ENCODE data around the gene CRYZL1. TPM values are rescaled to one million over a fixed set of nuclear protein-coding genes. Genes with fewer than 3 reads are reported as not detected.
"Not testable (repeated sequence)": the region's sequence is repeated elsewhere in the genome, so short reads cannot be mapped to it uniquely, and the experiment has no call there.

CRYZL1 gene
- polyA plus RNA-seq, 3 donors from 2014 or later = 28.8 to 50.2 (median 29.6) TPM

- peaks cover 3 to 16% (median 5%) of the 10 kb centered on the region in 3 donors for H3K27me3 Mint-ChIP-seq (ENCODE audit: low read depth in 3 of 3)
- H3K9me3 Mint-ChIP-seq = no peaks in the 10 kb centered on the region
- H3K36me3 Mint-ChIP-seq = peaks cover 0 to 4% (median 3%) of the 10 kb centered on the region in 3 donors
- peaks cover 17 to 45% of the 10 kb centered on the region in 2 donors for H3K4me1 Mint-ChIP-seq
- H3K27ac Mint-ChIP-seq = peak overlapping the region; percentile 77 to 98 (median 97)
- peak overlapping the region; percentile 93 to 99 (median 98) for H3K4me3 Mint-ChIP-seq
- DNase-seq = no peak
Observed at GRCh38 chr21:33640697-33641351, 717 bp downstream of the CRYZL1 start.

- no peak overlapping the region for H3K27ac Mint-ChIP-seq
Observed at GRCh38 chr21:33634254-33634653, 7.3 kb downstream of the CRYZL1 start.

GRCh38 chr21:33626151-33626550 is 15.4 kb downstream of the CRYZL1 start:
- not testable (repeated sequence) for H3K27ac Mint-ChIP-seq; H3K4me1 Mint-ChIP-seq; H3K9me3 Mint-ChIP-seq; H3K4me3 Mint-ChIP-seq; DNase-seq; H3K27me3 Mint-ChIP-seq (ENCODE audit: low read depth in 3 of 3)
- H3K36me3 Mint-ChIP-seq = peaks cover 13 to 33% (median 16%) of the 10 kb centered on the region in 3 donors

More at GRCh38 chr21:33634254-33634653, 7.3 kb downstream of the CRYZL1 start:
- Mint-ChIP-seq H3K27me3 (ENCODE audit: low read depth in 3 of 3) (no peaks in the 10 kb centered on the region), H3K4me1 (peaks cover 3 to 24% of the 10 kb centered on the region in 2 donors), H3K9me3 (no peaks in the 10 kb centered on the region), H3K4me3 (no peak overlapping the region), H3K36me3 (peaks cover 9 to 22% (median 16%) of the 10 kb centered on the region in 3 donors)
- no peak for DNase-seq

GRCh38 chr21:33622253-33622652 is 19.3 kb downstream of the CRYZL1 start:
- Mint-ChIP-seq H3K4me3 (no peak overlapping the region), H3K9me3 (no peaks in the 10 kb centered on the region), H3K4me1 (no peaks in the 10 kb centered on the region), H3K36me3 (peaks cover 11 to 35% (median 13%) of the 10 kb centered on the region in 3 donors), H3K27me3 (ENCODE audit: low read depth in 3 of 3) (no peaks in the 10 kb centered on the region), H3K27ac (no peak overlapping the region)
- no peak for DNase-seq

GRCh38 chr21:33619726-33620125 is 21.8 kb downstream of the CRYZL1 start:
- Mint-ChIP-seq H3K27me3 (ENCODE audit: low read depth in 3 of 3) (no peaks in the 10 kb centered on the region), H3K9me3 (no peaks in the 10 kb centered on the region), H3K4me1 (no peaks in the 10 kb centered on the region), H3K27ac (peak overlapping the region in 1 of 6 donors; percentile 1), H3K36me3 (peaks cover 8 to 36% (median 14%) of the 10 kb centered on the region in 3 donors), H3K4me3 (no peak overlapping the region)
- no peak for DNase-seq

GRCh38 chr21:33618407-33618806 is 23.1 kb downstream of the CRYZL1 start:
- Mint-ChIP-seq H3K4me1 (no peaks in the 10 kb centered on the region), H3K9me3 (no peaks in the 10 kb centered on the region), H3K4me3 (no peak overlapping the region), H3K27ac (no peak overlapping the region), H3K36me3 (peaks cover 9 to 36% (median 14%) of the 10 kb centered on the region in 3 donors), H3K27me3 (ENCODE audit: low read depth in 3 of 3) (no peaks in the 10 kb centered on the region)
- no peak for DNase-seq

- not testable (repeated sequence) for H3K9me3 Mint-ChIP-seq; H3K27ac Mint-ChIP-seq; H3K4me1 Mint-ChIP-seq; H3K27me3 Mint-ChIP-seq (ENCODE audit: low read depth in 3 of 3); DNase-seq; H3K4me3 Mint-ChIP-seq
- peaks cover 14 to 38% (median 16%) of the 10 kb centered on the region in 3 donors for H3K36me3 Mint-ChIP-seq
Observed at GRCh38 chr21:33617565-33617964, 24.0 kb downstream of the CRYZL1 start.

GRCh38 chr21:33611006-33611744 is 30.4 kb downstream of the CRYZL1 start:
- no peaks in the 10 kb centered on the region for H3K9me3 Mint-ChIP-seq
- no peak overlapping the region for H3K27ac Mint-ChIP-seq
- H3K4me3 Mint-ChIP-seq = no peak overlapping the region
- H3K4me1 Mint-ChIP-seq = no peaks in the 10 kb centered on the region
- no peak for DNase-seq
- H3K36me3 Mint-ChIP-seq = peaks cover 0 to 18% (median 10%) of the 10 kb centered on the region in 3 donors
- H3K27me3 Mint-ChIP-seq (ENCODE audit: low read depth in 3 of 3) = peaks cover 0 to 2% (median 0%) of the 10 kb centered on the region in 3 donors

- Mint-ChIP-seq H3K9me3 (no peaks in the 10 kb centered on the region), H3K27me3 (ENCODE audit: low read depth in 3 of 3) (peaks cover 0 to 2% (median 0%) of the 10 kb centered on the region in 3 donors), H3K27ac (peak overlapping the region in 1 of 6 donors; percentile 2), H3K36me3 (peaks cover 0 to 18% (median 10%) of the 10 kb centered on the region in 3 donors), H3K4me1 (peaks cover 2 to 5% of the 10 kb centered on the region in 2 donors), H3K4me3 (no peak overlapping the region)
- DNase-seq = no peak
Observed at GRCh38 chr21:33608559-33608958, 33.0 kb downstream of the CRYZL1 start.

GRCh38 chr21:33598051-33598450 is 43.5 kb downstream of the CRYZL1 start:
- no peaks in the 10 kb centered on the region for H3K9me3 Mint-ChIP-seq
- H3K27ac Mint-ChIP-seq = no peak overlapping the region
- H3K4me3 Mint-ChIP-seq = no peak overlapping the region
- no peaks in the 10 kb centered on the region for H3K27me3 Mint-ChIP-seq (ENCODE audit: low read depth in 3 of 3)
- DNase-seq = no peak
- no peaks in the 10 kb centered on the region for H3K4me1 Mint-ChIP-seq
- peaks cover 18 to 32% (median 21%) of the 10 kb centered on the region in 3 donors for H3K36me3 Mint-ChIP-seq

GRCh38 chr21:33588485-33589335 is 52.8 kb downstream of the CRYZL1 start, which contains the start of gene DONSON:
TSS of gene DONSON (minus strand) at chr21:33588684. CDS start at chr21:33588641, 43 bp downstream.
- H3K36me3 Mint-ChIP-seq = peaks cover 0 to 3% (median 0%) of the 10 kb centered on the region in 3 donors
- H3K9me3 Mint-ChIP-seq = no peaks in the 10 kb centered on the region
- peak within 1 kb of the TSS; percentile 60 to 92 (median 86) for H3K27ac Mint-ChIP-seq
- H3K27me3 Mint-ChIP-seq (ENCODE audit: low read depth in 3 of 3) = peaks cover 0 to 4% (median 4%) of the 10 kb centered on the region in 3 donors
- peaks cover 15 to 24% of the 10 kb centered on the region in 2 donors for H3K4me1 Mint-ChIP-seq
- peak within 1 kb of the TSS; percentile 91 to 97 (median 95) for H3K4me3 Mint-ChIP-seq
- peak; percentile 89 to 92 (median 91) for DNase-seq

- Mint-ChIP-seq H3K27me3 (ENCODE audit: low read depth in 3 of 3) (peaks cover 0 to 4% (median 4%) of the 10 kb centered on the region in 3 donors), H3K4me1 (peaks cover 15 to 24% of the 10 kb centered on the region in 2 donors), H3K27ac (peak overlapping the region; percentile 60 to 85 (median 82)), H3K36me3 (no peaks in the 10 kb centered on the region), H3K4me3 (peak overlapping the region; percentile 83 to 89 (median 86)), H3K9me3 (no peaks in the 10 kb centered on the region)
- peak in 1 of 3 donors; percentile 6 for DNase-seq
Observed at GRCh38 chr21:33587792-33588484, 53.6 kb downstream of the CRYZL1 start.

GRCh38 chr21:33586927-33587326 is 54.6 kb downstream of the CRYZL1 start:
- peaks cover 0 to 4% (median 4%) of the 10 kb centered on the region in 3 donors for H3K27me3 Mint-ChIP-seq (ENCODE audit: low read depth in 3 of 3)
- peak overlapping the region; percentile 9 to 52 (median 29) for H3K27ac Mint-ChIP-seq
- no peaks in the 10 kb centered on the region for H3K9me3 Mint-ChIP-seq
- DNase-seq = no peak
- H3K4me1 Mint-ChIP-seq = peaks cover 15 to 24% of the 10 kb centered on the region in 2 donors
- peak overlapping the region; percentile 51 to 77 (median 67) for H3K4me3 Mint-ChIP-seq
- no peaks in the 10 kb centered on the region for H3K36me3 Mint-ChIP-seq
